Omental fat pad (tissue), 4 donors: Measurements from ENCODE around the gene ZSCAN5B. TPM values are rescaled to one million over a fixed set of nuclear protein-coding genes. Genes with fewer than 3 reads are reported as not detected.
A peak's percentile ranks its signal among the peaks of the same experiment; 100 is the strongest.

Experiments
- ATAC-seq: fragments of 150-250 bp; one replicate; pipeline ENCODE4 v1.9.1; 2016; ENCODE audit warnings: mild to moderate bottlenecking, moderate library complexity; ENCODE audit not compliant: low FRiP score
- DNase-seq: peaks from one replicate; pipeline ENCODE4 v3.0.0-alpha.2; 2019; ENCODE audit warnings: low spot score
- total RNA-seq, 4 donors: library from RNA; depleted of rRNA; stranded (reverse); fragments of >200 nt; gene quantifications; one replicate each; pipeline ENCODE4 v1.1.0, GENCODE V29; 2016
- TF ChIP-seq, protein P1 (sequence below), 3 donors: fragments of 450-650 bp; IDR thresholded peaks; one replicate each; pipeline ENCODE4 v1.5.1; 2016 to 2017; ENCODE audit warnings: antibody characterized with exemption in 3 of 3, mild to moderate bottlenecking in 3 of 3, moderate library complexity in 2 of 3

Gene ZSCAN5B
- total RNA-seq, 4 donors from 2014 or later, result not detected

DNA sequence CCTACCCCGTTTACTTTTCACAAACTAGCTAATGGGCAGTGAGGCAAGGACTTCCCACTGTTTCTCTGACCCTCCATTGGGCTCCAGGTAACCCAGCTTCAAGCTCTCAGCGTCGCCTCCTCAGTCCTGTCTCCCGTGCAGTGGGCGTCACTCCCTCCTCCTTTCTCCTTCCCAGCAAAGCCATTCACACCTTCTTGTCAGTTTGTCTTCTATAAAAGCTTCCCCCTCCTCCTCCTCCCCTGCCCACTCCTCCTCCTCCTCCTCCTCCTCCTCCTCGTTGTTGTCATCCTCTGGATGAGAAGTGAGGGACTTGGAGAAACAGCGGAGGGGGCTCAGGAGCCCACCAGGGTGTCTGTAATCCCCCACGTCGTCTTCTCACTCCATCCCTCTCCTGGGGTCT is 23.5 kb downstream of the ZSCAN5B start:
- TF ChIP-seq, protein P1, sequence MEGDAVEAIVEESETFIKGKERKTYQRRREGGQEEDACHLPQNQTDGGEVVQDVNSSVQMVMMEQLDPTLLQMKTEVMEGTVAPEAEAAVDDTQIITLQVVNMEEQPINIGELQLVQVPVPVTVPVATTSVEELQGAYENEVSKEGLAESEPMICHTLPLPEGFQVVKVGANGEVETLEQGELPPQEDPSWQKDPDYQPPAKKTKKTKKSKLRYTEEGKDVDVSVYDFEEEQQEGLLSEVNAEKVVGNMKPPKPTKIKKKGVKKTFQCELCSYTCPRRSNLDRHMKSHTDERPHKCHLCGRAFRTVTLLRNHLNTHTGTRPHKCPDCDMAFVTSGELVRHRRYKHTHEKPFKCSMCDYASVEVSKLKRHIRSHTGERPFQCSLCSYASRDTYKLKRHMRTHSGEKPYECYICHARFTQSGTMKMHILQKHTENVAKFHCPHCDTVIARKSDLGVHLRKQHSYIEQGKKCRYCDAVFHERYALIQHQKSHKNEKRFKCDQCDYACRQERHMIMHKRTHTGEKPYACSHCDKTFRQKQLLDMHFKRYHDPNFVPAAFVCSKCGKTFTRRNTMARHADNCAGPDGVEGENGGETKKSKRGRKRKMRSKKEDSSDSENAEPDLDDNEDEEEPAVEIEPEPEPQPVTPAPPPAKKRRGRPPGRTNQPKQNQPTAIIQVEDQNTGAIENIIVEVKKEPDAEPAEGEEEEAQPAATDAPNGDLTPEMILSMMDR (IDR thresholded peaks at IDR 0.05), result no peak
- DNase-seq, result no peak
- ATAC-seq, result no peak

DNA sequence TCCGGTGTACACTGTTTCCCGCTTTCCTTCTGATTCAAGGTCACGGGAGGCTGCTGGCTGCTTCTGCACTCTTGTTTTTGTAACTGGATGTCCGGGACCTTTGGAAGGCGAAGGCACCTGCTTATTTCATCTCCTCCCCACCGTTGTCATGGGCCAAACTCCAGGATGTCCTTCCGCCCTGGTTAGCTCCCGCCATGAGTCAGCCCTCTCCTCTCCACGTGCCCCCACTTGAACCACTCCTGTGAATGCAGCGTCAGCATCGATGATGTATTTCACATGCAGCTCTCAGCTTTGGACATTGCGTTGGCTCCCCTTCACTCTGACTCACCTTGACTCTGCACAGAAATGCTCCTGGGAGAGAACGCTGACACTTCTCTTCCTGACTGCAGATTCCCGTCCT is 27.3 kb downstream of the ZSCAN5B start:
- TF ChIP-seq, protein P1 (IDR thresholded peaks at IDR 0.05), result no peak
- peak; percentile 97 for ATAC-seq

DNA sequence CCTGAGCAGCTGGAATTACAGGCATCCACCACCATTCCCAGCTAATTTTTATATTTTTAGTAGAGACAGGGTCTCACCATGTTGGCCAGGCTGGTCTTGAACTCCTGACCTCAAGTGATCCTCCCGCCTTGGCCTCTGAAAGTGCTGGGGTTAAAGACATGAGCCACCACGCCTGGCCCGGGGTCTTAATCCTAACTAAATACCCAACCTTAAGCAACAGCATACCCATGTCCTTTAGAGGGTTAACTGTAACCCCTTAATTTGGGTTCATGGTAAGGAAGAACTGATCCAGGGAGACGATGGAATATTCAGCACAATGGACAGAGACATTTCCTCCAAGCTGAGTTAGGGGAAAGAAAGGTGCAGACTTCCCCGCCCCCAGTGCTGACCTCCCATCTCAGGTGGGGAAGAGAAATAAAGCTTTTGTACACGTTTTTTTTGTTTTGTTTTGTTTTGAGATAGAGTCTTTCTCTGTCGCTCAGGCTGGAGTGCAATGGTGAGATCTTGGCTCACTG is 30.5 kb downstream of the ZSCAN5B start:
- TF ChIP-seq, protein P1 (IDR thresholded peaks at IDR 0.05), result no peak
- no peak for DNase-seq
- no peak for ATAC-seq

More for the DNA sequence above, 27.3 kb downstream of the ZSCAN5B start:
- DNase-seq, result peak; percentile 57

DNA sequence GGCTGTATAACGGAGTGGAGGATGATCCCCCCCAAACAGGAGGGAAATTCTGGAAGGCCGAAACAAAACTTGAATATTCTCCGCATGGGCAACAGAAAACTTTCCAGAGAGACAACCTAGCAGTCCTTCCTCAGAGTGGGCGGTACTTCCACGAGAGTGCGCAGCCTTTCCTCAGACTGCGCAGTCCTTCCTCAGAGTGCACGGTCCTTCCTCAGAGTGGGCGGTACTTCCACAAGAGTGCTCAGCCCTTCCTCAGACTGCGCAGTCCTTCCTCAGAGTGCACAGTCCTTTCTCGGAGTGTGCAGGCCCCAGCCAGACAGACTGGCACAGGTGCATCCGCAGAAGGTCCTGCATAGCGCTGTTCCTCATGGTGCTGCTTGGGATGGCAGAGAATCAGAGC is 34.5 kb downstream of the ZSCAN5B start:
- DNase-seq (no peak), ATAC-seq (peak; percentile 26)
- TF ChIP-seq, protein P1 (IDR thresholded peaks at IDR 0.05), result no peak

DNA sequence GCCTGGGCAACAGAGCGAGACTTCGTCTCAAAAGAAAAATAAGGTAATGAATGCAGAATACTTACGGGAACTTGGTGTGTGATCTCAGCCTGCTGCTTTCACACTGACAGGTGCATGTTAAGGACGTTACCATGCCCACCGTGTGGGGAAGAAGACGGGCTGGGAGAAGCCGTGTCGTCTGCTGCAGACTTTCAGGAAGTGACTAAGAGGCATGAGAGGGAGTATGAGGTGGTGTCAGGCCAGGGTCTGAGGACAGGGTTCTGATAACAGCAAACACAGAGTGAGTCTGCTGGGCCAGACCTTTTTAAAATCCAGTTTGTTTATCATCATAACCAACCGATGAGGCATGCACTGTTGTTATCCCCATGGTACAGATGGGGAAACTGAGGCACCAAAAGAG is 35.3 kb downstream of the ZSCAN5B start:
- ATAC-seq (no peak), DNase-seq (no peak)
- TF ChIP-seq, protein P1 (IDR thresholded peaks at IDR 0.05), result no peak

DNA sequence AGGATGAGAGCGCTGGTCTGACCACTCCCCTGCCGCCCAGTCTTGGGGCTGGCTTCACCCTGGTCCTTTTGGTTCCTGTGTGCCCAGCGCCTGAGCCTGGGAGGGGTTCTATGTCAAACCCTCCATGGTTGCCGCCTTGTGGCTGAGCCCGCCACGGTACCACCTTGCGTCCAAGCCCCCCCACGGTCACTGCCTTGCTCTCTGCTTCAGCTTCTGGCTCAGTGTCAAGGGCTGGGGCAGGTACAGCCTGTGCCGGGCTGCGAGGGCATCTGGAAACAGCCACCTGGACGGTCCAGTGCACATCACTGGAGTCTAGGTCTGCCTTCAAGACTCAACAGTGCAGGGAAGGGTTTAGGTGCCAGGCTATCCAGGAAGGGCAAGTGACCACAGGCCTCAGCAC is 36.0 kb downstream of the ZSCAN5B start:
- DNase-seq (no peak), ATAC-seq (no peak)
- TF ChIP-seq, protein P1 (IDR thresholded peaks at IDR 0.05), result no peak

DNA sequence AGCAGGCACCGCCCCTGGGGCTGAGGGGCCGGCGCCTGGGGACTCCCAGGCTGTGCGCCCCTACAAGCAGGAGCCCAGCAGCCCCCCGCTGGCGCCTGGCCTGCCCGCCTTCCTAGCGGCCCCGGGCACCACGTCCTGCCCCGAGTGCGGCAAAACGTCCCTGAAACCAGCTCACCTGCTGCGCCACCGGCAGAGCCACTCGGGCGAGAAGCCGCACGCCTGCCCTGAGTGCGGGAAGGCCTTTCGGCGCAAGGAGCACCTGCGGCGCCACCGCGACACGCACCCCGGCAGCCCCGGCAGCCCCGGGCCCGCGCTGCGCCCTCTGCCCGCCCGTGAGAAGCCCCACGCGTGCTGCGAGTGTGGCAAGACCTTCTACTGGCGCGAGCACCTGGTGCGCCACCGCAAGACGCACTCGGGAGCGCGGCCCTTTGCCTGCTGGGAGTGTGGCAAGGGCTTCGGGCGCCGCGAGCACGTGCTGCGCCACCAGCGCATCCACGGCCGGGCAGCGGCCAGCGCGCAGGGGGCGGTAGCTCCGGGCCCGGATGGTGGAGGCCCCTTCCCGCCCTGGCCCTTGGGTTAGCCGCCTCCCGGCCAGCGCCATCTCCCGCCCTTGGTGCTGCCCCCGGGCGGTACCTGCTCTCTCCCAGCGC is 37.8 kb downstream of the ZSCAN5B start:
- no peak for ATAC-seq
- DNase-seq, result no peak
- TF ChIP-seq, protein P1 (IDR thresholded peaks at IDR 0.05), result no peak
